ENCODE measurements around the gene EFCAB8.
"Not testable (repeated sequence)": the region's sequence is repeated elsewhere in the genome, so short reads cannot be mapped to it uniquely, and the experiment has no call there.

The EFCAB8 gene

DNA sequence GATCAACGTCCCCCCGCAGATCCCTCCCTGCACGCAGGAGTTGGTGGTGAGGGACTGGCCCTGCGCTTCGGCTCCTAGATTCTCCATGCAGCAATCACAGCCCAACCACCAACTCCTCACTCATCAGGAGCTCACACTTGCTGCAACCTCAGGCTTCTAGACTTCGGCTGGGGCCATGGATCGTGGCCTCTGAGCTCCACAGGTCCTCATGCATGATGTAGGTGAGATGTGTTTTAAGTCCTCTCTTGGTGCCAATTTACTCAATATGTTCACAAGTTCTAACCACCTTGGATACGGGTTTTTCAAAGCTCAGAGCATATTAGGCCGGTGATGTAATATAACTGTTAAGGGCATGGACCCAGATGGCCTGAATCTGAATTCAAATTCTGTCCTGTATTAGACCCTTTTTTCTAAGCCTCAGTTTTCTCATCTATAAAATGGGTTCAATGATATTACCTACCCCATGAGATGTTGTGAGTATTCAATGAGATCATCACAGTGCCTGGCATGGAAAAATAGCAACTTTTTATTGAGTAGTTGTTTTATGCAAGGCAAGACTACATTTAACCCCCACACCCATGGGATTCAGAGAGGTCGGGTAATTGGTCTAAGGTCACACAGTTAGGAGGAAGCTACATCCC, 114.5 kb downstream of the EFCAB8 start:
- DNase-seq: no peak

DNA sequence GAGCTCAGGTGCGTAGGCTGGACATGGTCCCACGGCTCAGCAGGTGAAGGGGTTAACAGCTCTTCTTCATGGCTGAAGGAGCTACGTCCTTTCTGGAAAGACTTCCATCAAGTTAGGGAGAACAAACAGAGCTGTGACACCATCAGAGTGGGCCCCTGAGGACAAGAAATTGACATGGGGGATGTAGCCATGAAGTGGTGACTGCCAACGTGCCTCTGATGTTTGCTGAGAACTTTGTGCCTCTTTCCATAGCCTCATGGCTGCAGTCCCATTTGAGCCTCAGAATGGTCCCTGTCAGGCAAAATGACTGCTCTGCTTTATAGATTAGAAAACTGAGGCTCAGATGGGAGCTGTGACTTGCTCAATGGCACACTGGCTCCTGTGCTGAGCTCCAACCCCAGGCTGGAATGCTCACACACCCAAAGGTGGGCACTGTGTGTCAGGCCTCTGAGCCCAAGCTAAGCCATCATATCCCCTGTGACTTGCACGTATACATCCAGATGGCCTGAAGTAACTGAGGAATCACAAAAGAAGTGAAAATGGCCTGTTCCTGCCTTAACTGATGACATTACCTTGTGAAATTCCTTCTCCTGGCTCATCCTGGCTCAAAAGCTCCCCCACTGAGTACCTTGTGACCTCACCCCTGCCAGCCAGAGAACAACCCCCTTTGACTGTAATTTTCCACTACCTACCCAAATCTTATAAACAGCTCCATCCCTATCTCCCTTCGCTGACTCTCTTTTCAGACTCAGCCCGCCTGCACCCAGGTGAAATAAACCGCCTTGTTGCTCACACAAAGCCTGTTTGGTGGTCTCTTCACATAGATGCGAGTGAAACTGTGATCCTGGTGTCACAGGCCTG, 115.7 kb downstream of the EFCAB8 start:
- DNase-seq: not testable (repeated sequence)

DNA sequence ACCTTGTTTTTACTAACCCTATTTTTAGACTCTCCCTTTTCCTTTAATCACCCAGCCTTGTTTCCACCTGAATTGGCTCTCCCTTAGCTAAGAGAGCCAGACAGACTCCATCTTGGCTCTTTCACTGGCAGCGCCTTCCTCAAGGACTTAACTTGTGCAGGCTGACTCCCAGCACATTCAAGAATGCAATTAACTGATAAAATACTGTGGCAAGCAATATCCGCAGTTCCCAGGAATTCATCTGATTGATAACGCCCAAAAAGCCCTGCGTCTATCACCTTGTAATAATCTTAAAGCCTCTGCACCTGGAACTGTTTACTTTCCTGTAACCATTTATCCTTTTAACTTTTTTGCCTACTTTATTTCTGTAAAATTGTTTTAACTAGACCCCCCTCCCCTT, 116.4 kb downstream of the EFCAB8 start:
- DNase-seq: not testable (repeated sequence)

DNA sequence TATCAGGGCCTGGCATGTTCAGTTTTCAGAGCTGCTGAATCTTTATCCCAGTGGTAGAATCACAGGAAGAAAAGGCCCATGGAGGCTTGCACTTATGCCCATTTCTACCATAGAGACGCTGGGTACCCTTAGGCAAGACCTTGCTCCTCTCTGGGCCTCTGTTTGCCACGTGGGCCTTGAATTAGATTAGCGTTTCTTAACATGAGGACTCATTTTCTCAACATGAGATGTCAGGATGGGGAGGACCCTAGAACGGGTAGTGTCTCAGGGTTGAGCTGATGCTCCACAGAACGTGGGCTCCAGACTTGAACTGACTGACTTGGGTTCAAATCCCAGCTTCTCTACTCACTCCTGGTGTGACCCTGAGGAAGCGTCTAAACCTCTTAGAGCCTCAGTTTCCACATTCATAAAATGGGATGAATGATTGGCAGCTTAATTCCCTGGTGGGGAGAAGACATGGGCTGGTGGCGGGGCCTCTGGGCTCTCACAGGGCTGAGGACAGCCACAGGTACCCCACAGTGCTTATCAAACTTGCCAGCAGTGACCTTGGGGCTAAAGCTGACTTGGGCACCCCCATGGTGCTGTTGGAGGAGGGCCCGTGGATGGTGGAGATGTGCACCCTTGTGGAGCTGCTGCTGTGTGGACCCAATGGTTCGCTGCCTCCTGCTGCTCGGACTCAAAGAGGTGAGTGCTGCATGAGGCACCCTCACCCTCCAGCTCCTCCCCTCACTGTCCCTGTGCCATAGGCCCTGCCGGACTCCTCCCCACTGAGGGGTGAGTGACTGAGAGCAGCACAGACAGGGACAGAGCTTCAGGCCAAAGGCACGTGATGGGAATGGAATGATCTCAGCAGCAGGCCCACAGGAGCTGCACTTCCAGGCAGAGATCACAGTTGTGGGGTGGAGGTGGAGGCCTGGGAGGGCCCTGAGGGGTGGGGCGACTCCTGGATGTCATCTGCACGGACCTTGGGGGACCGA, 117.3 kb downstream of the EFCAB8 start:
- no peak for DNase-seq

DNA sequence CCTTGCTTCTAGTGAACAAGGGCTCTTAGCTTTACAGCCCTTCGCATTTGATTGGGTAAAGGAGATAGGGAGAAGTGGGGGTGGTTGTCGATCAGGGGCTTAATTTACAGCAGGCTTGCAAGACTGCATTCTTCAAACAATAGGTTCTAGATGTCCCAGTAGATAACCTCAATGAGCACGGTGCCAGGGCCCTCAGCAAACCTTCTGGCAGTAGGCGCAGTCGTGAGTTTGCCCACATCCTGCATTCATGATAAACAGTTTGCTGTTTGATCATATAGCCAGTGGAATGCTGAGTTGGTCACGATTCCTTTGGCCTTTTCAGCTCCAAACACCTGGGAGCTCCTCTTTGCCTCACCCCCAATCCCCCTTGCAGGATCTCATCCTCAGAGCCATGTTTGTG, 118.0 kb downstream of the EFCAB8 start:
- no peak for DNase-seq

DNA sequence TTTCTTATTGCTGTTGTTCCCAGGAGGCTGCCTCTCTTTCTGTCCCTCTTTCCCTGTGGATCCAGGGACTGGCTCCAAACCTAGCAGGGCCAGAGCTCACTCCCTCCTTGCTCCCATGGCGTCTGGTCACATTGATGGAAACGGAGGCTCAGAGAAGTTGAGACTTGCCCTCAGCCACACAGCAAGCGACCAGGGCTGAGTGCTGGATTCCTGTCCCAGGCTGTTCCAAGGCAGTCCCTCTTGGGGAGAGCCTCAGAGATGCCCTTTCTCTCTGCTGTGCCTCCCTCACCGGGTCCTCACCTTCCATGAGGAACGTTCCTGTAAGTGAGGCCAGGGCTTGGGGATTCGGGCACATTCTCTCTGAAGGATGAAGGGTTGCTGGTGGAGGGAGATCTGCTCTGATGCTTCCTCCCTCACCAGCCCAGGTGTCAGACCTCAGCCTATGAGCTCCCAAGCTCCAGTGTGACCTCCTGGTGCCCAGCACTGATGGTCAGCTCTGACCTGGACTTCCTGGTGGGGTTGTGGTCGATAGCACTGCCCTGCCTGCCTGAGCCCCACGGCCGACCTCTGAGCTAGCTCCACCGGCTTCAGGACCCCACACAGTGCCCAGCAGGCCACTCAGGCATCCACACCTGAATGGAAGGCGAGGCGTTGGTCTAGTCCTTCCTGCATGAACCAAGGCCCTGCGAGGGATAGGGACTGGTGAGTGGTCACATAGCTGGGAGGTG, 118.7 kb downstream of the EFCAB8 start:
- no peak for DNase-seq

DNA sequence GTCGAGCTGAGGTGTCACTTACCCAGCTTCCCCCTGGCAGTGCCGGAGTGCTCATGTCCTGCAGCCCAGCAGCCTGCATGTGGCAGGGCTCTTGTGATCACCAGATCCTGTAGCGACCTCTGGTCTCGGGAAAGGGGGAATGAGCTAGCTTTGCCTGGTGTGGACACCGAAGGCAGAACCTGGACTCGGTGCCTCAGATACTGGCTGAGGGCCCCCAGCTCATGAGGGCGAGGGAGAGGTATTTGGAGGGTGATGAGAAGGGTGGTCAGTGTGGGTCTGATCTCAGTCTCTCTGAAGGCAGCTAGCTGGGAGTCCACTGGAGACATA, 119.2 kb downstream of the EFCAB8 start:
- no peak for DNase-seq

DNA sequence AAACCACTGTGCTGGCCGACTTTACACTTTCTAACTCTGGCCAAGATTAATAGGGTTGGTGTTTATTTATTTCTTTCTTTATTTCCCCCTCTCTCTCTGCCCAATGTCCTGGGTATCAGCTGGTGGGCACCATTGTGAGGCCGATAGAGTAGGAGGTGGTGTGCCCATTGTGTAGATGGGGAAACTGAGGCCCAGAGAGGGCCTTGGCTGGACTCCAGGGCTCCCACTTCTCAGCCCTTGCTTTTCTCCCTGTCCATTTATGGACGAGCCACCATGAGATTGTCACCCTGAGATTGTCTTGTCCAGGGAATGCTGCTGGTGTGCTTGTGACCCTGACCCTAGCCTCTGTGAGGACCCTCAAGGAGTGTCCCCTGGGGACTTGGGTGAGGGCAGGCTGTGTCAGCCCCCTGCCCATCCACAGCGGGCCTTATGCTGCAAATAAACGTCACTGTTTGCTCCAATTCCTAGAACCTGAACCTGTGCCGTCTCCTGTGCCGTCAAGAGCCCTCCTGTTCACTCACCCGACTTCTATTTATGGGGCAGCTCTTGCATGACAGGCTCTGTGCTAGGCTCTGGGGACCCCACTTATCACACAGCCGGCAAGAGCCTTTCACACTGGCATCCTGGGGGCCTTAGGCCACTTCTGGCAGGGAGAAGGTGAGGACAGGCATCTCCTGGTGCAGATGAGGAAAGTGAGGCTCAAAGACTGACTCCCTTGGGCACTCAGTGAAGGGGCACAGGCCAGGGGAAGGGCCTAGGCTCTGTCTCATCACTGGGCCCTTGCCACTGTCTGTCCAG, 120.7 kb downstream of the EFCAB8 start:
- no peak for DNase-seq

DNA sequence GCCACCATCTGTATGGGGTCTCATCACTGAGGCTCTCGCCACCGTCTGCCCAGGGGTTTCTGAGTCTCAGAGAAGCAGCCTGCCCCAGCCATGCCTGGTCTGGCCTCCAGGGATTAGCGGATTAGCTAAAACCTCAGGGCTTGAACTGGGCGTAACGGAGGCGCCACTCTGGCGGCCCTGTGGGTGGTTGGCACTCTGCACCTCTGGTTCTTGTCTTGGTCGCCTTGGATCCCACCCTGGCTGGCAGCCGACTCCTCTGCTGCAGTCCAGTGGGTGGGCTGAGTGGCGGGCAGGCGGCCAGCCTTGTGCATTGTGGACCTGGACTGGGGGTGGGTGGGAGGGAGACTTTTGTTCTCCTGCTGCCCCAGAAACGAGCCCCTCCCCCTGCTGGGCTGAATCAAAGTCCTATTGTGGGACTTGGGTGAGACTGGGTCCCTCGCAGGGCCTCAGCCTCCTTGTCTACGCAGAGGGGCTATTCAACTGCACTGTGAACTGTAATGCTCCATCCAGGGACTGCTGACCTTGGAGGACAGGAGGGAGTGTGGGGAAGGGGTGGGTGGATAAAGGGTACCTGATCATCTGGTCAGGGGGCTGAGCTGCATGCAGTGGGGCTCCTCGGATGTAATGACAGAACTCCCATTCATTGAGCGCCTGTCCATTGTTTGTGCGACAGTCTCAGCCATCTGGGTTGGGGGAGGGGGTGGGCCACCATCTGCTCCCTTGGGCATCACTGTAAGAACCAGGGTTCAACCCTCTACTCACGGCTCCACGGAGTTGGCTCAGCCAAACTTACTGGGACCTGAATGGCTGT, 121.6 kb downstream of the EFCAB8 start:
- peak in 1 of 2 experiments; percentile 46 for DNase-seq

DNA sequence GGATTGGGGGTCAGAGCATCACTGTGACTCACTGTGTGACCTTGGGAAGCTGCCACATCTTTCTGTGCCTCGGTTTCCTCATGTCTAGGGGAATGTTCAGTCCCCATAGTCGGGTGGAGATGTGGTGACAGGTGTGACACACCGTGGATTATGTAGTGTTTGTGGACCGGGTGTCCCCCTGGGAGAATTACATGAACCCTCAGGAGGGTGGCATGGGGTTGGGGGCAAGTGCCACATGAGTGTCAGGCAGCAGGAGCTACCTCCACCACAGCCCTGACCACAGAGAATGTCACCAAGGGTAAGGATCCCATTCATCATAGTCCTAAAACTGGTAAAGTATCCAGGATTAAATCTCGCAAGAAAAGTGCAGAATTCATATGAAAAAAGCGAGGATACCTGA, 122.3 kb downstream of the EFCAB8 start:
- no peak for DNase-seq

DNA sequence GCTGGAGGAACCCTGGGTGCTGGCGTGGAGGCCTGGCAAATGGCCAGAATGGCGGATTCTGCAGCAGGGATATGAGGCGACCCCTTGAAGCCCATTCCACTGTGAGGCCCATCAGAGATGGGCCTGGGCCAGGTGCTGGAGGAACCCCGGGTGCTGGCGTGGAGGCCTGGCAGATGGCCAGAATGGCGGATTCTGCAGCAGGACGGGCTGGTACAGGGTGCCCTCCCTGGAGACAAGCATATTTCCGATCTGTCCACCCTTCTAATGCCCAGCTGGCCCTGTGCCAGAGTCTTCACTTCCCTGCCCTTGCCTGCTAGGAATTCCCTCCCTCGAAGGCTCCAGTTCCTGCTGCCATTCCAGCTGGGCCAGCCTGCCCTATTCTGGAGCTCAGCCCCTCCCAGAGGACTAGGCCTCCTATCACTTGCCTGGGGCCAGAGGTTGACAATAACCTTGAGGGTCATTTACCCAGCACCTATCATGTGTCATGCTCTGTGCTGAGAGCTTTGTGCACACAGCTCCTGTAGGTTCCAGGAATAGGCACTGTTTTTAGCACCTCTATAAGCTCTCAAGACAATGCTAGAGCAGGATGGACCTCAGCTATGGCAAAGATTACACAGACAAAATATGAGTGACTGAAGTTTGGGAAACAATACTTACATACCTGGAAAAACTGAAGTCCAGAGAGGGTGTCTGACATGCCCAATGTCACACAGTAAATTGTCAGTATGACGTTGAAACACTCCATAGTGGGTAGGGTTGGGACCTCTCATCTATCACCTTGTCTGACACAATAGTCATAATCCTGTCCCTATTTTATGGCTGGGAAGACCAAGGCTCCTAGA, 124.1 kb downstream of the EFCAB8 start:
- DNase-seq: peak in 1 of 2 experiments; percentile 49

DNA sequence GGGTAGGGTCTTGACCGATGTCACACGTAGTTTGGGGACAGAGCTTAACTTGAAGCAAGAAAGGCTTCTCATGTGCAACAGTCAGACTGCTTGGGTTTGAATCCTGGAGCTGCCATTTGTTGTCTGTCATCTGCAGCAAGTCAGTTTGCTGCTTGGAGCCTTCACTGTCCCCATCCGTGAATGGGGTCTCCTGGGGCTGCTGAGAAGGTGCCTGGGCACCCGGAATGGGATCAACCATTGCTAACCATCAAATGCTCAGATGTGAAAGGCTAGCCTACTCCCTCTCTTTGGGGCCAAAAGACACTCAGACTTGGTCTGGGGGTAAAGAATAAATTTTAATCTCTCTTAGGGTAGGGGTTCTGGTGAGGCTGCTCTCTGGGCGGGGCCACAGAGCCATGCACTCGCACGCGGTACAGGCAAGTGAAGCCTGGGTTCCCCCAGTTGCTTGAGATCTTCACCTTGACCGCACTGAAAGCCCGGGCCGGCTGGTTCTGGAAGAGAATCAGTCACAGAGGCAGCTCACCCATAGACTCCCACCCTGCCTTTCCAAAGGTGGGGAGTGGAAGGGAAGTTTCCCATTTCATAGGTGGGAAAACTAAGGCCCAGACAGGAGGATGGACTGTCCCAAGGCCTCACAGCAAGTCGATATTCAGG, 124.9 kb downstream of the EFCAB8 start:
- no peak for DNase-seq

DNA sequence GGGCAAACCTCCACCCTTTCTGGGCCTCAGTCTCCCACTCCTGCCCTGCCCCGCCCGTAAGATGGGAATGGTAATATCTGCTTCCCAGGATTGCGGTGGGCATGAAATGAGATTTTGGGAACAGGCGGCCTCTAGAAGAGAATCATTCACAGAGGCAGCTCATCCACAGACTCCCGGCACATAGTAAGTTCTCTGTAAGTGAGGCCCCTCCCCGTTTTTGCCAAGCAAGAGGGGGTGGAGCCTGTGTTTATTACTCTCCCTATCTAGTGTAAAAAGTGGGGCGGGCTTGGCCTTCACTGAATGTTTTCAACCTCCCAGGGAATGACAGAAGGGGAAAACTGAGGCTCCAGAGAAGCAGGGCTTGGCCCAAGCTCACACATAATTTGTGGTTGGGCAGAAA, 125.5 kb downstream of the EFCAB8 start:
- DNase-seq: no peak

DNA sequence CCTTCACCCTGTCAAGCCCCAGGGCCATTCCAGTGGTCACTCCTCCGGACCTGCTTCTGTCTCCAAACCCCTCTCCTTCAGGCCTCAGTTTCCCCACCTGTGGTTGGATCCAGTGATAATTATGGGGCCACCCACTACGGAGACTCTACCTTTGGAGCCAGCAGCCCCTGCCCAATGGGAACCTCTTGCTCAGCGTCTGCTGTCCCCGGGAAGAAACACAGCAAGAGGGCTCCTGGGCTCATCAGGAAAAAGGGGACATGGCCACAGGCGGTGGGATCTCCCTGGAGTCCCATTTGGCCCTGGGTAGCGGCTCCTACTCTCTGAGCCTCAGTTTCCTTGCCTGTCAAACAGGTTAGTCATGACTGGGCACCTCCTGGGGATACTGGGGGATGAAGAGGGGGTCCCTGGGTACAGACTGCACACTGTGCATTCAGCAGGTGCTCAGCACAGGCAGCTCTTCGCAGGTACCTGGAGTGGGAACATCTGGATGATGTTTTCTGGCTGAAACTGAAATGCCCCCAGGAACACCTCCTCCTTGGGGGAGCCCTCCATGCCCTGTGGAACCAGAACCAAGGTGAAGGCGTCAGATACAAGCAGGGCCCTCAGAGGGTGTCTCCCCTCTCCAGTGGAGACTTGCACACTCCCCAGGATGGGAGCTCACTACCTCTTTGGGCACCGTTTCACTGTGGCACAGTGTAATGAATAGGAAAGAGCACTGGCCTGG, 126.1 kb downstream of the EFCAB8 start:
- DNase-seq: no peak

DNA sequence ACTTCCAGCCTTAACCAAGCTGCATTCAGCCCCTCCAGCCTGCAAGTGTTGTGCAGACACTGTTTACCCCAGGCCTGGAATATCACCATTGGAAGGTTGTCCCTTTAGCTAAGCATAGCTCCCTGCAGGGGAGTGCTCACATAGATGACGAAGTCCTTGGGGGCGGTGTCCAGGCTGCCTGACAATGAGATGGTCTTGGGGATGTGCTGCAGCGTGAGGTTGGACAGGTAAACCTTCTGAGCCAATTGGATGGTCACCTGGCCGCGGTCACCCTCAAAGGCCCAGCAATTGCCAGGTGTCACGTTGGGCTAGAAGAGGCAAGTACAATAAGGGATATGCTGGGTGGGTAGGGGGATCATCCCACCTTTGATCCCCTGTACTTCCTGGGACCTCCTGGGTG, 126.9 kb downstream of the EFCAB8 start:
- DNase-seq: no peak

DNA sequence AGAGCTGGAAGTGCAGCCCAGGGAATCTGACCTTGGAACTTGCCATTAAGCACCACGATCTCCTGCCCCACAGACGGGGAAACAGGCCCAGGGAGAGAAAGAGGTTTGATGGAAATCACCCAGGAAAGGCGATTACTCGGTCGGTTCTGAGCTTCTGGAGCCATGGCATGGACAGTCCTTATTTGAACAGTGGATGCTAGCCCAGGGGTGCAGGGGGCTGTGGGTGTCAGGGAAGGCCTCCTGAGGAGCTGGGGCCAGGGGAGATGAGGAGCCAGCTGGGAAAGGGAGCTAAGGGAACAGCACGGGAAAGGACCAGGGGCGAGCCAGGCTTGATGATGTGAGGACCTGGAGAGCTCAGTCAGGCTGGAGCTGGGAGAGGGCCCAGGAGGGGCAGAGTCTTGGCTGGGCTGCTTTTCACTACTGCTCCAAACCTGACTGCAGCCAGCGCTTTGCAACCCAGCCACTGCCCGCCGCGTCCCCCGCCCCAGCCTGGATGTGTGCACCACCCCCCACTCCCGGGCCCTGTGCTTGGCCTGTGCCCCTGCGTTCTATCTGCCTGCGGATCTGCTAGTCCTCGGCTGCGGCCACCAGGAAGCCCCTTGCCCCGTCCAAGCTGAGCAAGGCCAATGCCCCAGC, 127.7 kb downstream of the EFCAB8 start:
- no peak for DNase-seq

DNA sequence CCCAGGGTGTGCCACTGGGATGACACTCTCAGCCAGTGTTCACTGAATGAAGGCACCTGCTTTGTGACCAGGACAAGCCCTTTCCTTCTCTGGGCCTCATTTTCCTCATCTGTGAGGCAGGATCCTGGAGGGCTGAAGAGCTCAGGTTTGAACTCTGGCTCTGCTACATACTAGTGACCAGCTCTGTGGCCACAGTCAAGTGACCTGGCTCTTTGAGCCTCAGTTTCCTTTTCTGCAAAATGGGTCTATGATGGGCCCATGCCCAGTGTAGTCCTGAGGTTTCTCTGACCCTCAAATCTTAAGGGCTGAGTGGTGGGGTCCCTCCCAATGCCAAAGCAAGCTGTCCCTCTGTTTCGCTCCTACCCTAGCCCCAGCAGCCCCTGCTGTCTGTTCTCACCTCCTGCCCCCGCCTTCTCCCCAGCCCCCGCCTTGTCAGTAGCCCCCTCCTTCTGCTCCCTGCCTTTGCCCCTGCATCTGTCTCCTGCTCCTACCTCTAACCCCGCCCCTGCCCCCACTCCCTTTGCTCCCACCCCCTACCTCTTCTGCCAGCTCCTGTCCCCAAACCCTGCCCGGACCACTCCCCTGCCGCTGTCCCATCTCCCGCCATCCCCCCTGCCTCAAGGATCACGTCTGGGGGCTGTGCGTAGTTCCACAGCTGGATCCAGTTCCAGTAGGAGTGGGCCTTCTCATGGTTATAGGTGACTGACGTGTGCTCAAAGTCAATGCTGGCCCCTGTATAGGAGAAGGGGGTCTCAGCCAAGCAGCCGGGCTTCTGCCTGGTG, 128.5 kb downstream of the EFCAB8 start:
- DNase-seq: no peak

Measured in NCI-H446 (cell line).